Measurements from ENCODE around the gene USP14.

DNA sequence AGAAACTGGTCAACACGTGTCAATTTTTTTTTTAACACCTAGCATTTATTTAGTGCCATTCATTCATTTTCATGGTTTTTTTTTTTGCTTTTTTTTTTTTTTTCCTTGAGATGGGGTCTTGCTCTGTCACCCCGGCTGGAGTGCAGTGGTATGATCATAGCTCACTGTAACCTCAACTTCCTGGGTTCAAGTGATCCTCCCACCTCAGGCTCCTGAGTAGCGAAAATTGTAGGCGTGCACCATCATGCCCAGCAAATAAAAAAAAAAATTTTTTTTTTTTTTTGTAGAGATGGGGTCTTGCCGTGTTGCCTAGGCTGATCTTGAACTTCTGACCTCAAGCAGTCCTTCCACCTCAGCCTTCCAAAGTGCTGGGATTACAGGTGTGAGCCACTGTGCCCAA, 21.1 kb downstream of the USP14 start:
- TF ChIP-seq, protein P1, sequence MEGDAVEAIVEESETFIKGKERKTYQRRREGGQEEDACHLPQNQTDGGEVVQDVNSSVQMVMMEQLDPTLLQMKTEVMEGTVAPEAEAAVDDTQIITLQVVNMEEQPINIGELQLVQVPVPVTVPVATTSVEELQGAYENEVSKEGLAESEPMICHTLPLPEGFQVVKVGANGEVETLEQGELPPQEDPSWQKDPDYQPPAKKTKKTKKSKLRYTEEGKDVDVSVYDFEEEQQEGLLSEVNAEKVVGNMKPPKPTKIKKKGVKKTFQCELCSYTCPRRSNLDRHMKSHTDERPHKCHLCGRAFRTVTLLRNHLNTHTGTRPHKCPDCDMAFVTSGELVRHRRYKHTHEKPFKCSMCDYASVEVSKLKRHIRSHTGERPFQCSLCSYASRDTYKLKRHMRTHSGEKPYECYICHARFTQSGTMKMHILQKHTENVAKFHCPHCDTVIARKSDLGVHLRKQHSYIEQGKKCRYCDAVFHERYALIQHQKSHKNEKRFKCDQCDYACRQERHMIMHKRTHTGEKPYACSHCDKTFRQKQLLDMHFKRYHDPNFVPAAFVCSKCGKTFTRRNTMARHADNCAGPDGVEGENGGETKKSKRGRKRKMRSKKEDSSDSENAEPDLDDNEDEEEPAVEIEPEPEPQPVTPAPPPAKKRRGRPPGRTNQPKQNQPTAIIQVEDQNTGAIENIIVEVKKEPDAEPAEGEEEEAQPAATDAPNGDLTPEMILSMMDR (conservative IDR thresholded peaks at IDR 0.05), result no peak
- no peak for TF ChIP-seq EZH2 (IDR thresholded peaks at IDR 0.05; ENCODE audit: low read depth)
